Muscle of arm (tissue), 14 donors: ENCODE results near the gene GPR50. TPM values are rescaled to one million over a fixed set of nuclear protein-coding genes. Genes with fewer than 3 reads are reported as not detected.

ENCODE experiments used
- DNase-seq: peaks from one replicate; pipeline ENCODE4 v3.0.0-alpha.2; 2013
- long read RNA-seq, 11 donors: transcript quantifications; one replicate each; lab custom pipeline, GENCODE V29; 2026
- polyA plus RNA-seq, 12 donors: library from polyadenylated mRNA; unstranded; fragments of 120-200 nt; gene quantifications; one replicate each; pipeline ENCODE4 v1.2.1, GENCODE V29; 2013; ENCODE audit not compliant: insufficient read length in 12 of 12

Gene GPR50
- polyA plus RNA-seq: under 1 TPM in 1 of 12 donors, not detected in 11; 0.11 TPM
- long read RNA-seq, donor 1: 0 reads
- long read RNA-seq, donor 2: 0 reads
- long read RNA-seq, donor 3: 0 reads
- long read RNA-seq, donor 4: 0 reads
- long read RNA-seq, donor 5: 0 reads
- long read RNA-seq, donor 6: 0 reads
- long read RNA-seq, donor 7: 0 reads
- long read RNA-seq, donor 8: 0 reads
- long read RNA-seq, donor 9: 0 reads
- long read RNA-seq, donor 10: 0 reads
- long read RNA-seq, donor 11: 0 reads

GRCh38 chrX:151176231-151176750 lies at the start of gene GPR50:
GPR50 (plus strand) TSS chrX:151176584; CDS start chrX:151176722, 138 bp downstream.
- DNase-seq: no peak

DNA sequence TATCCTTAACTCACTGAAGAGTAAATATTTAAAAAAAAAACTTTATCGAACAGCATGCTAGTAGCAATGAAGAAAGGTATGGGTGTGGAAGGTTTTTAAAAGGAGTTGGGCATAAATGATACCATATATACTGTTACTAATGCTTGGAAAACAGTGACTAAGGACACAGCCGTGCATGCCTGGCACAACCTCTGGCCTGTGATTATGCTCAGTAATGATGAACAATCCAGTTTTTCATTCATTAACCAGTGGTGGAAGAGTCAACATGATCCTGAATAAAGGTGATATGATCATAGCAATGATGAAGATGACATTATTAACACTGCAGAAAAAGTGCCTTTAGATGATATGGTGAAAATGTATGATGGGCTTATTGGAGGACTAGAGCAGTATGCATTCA lies 43.9 kb upstream of the GPR50 start:
- no peak for DNase-seq

DNA sequence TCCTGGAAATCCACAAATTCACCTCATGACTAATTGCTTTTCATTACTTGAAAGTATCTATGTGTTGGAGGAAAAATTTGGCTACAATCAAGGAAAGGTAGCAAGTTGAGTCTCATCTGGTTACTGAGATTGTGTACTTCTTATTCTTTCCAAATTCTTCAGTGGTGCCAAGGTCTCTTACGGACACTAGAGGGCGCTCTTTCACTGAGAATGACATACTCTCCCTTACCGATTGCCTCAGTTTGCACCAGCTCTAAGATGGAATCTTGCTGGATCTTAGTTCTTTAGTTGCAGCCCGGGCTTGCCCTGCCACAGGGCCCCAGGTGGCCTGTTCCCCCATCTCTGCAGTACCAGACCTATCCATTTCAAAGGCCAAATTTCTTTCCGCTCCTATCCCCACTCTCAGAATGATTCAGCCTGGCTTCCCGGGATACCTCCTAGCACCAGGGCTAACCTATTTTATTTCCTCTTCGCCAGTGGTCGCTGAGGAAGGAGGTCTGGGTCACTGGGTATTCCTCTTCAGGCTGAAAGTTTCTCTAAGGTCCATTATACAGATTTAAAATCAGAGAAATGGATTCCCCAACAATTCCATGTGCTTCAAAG lies 24.6 kb upstream of the GPR50 start:
- DNase-seq: peak; percentile 57

- DNase-seq: peak; percentile 13
Observed at GRCh38 chrX:151153086-151153485, 23.3 kb upstream of the GPR50 start.

DNA sequence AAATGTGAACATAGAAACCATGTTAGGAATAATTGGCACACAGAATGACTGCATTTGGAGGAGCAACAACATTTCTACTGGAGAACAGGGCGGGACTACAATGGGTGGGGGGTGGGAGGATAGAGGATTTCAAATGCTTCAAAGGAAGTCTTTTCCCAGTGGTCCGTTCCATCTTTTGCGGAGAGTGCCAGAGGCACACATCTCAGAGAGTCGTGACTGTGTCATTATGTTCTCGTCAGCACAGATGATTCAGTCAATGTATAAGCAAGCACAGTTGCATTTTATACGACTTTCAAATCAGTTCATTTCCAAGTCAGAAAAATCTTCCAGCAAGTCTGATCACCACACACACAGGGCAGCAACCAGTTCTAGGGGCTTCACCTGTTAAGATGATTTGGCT lies 22.7 kb upstream of the GPR50 start:
- DNase-seq: no peak

DNA sequence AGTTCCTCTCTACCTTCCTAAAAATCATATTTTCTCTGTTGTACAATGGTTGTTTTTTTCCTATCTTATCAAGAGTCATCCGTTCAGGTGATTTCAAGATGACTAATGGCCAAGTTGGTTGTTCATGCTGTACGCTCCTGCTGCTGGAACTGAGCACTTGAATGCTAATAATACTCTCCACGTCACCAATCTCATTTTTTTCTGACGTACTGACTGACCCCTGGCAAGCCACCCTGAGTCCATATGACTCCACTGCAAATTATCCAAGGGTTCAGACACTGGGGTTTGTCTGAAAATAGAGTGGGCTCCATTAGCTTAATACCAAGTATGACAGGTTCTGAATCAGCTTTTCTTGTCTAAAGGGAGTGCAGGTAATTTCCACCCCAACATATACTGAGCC lies 21.1 kb upstream of the GPR50 start:
- no peak for DNase-seq

DNA sequence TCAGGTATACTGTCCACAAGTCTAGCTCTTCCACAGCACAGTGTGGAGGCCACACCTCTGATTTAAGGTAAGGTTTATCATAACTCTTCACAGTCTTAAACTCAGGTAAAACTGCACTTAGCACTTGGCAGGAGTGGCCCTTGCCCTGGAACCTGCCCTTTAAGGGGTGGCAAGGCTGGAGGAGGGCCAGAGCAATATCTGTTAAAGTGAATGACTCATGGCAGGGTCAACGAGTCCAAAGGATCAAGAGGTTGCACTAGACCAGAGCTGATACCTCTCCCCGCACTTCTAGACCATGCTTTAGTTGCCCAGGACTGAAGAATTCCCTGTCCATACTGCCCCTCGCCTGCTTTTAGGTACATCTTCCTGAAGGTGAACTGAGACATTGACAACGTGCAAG lies 14.7 kb upstream of the GPR50 start:
- DNase-seq: no peak

DNA sequence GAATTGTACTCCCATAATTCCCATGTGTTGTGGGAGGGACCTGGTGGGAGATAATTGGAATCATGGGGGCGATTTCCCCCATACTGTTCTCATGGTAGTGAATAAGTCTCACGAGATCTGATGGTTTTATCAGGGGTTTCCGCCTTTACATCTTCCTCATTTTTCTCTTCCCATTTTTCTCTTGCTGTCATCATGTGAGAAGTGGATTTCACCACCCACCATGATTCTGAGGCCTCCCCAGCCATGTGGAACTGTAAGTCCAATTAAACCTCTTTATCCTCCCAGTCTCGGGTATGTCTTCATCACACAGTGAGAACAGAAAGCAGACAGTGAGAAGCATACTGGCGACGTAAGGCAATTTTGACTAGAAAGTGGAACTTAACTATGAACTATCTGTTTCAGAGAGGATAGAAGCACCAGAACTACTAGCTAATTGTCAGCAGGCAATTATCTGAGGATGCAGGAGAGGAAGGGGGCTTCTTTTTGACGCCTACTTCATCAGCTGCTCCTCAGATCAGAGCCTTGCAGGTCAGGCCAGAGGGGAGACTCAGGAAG lies 8.5 kb upstream of the GPR50 start:
- no peak for DNase-seq

GRCh38 chrX:151169783-151170182 lies 6.6 kb upstream of the GPR50 start:
- no peak for DNase-seq

GRCh38 chrX:151174581-151175282 lies 1.7 kb upstream of the GPR50 start:
- DNase-seq: no peak

GRCh38 chrX:151175283-151176062 lies 911 bp upstream of the GPR50 start:
- no peak for DNase-seq

DNA sequence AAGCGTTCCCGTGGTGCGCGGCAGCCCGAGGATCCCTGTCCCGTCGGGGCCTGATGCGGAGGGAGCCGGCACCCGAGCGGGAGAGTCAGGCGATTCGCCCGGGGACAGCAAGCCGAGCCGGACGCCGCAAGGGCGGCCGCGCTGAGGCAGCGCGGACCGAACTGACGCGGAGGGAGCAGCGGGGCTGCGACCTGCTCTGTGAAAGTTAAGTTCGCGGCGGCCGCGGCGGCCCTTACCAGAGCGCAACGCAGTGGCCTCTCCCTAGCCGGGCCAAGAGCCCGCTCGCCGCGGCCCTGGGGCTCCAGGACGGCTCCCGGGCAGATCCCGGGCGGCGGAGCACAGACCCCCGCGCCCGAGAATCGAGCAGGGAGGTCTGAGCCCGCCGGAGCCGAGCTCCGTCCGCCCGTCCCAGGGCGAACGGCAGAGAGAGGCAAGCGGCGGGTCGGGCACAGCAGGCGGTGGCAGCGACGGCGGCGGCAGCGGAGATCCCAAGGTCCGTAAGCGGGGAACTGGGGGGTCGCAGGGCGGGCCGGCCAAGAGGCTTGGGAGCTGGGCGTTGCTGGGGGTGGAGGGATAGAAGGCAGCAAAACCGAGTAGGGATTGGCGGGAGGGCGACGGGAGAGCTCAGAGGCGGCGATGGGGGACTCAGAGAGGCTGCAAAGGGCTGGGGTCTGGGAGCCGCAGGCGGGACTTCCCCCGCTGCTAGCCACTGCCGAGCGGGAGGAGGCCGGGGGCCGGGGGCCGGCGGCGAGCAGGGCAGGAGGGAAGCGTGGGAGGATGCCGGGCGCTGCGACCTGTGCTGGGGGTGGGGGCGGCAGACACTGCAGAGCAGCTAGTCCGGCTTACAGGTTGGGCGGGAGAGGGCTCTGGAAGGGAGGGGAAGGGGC lies 1.0 kb downstream of the GPR50 start:
- DNase-seq: no peak

- DNase-seq: no peak
Observed at GRCh38 chrX:151178746-151179145, 2.4 kb downstream of the GPR50 start.

GRCh38 chrX:151180400-151180799 lies 4.0 kb downstream of the GPR50 start:
- DNase-seq: no peak

DNA sequence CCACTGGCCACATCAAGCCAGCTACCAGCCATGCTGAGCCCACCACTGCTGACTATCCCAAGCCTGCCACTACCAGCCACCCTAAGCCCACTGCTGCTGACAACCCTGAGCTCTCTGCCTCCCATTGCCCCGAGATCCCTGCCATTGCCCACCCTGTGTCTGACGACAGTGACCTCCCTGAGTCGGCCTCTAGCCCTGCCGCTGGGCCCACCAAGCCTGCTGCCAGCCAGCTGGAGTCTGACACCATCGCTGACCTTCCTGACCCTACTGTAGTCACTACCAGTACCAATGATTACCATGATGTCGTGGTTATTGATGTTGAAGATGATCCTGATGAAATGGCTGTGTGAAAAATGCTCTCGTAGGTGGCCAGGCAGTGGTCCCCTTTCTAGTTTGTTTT lies 4.7 kb downstream of the GPR50 start:
- no peak for DNase-seq

GRCh38 chrX:151183233-151183753 lies 6.9 kb downstream of the GPR50 start:
- DNase-seq: no peak

DNA sequence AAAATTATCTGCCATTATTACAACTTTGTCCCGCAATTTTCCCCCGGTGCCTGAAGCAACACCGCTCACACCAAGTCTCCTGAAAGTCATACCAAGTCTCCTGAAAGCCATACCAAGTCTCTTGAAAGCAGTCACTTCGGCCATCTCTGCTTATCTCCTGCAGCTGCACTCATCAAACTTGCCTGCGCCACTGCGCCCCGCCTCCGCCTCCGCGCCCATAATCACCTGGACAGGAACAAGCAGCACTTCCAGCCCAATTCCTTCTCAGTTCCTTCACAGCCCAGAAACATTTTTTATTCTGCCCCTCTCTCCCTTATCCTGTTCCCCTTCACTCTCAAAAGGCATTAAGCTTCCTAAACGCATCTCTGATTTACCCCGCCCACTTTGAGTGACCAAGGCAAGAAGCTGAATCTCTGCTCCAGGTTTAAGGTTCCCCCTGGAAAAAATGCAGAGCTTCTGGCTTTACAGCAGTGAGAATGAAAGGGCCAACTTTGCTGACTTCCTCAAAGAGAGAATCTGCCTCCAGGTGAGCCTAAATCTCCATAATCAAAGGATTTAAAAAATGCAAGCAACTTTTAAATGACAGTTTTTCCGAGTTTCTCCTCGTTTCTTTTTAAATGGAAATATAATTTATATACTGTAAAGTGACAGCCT lies 7.7 kb downstream of the GPR50 start:
- no peak for DNase-seq

GRCh38 chrX:151184705-151185104 lies 8.3 kb downstream of the GPR50 start:
- DNase-seq: no peak

DNA sequence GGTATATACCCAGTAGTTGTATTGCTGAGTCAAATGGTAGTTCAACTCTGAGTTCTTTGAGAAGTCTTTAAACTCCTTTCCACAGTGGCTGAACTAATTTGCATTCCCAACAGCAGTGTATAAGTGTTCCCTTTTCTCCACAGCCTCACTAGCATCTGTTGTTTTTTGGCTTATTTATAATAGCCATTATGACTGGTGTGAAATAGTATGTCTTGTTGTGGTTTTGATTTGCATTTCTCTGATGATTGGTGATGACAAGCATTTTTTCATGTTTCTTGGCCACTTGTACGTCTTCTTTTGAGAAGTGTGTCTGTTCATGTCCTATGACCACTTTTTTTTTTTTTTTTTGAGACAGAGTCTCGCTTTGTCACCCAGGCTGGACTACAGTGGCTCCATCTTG lies 30.5 kb downstream of the GPR50 start:
- DNase-seq: no peak

DNA sequence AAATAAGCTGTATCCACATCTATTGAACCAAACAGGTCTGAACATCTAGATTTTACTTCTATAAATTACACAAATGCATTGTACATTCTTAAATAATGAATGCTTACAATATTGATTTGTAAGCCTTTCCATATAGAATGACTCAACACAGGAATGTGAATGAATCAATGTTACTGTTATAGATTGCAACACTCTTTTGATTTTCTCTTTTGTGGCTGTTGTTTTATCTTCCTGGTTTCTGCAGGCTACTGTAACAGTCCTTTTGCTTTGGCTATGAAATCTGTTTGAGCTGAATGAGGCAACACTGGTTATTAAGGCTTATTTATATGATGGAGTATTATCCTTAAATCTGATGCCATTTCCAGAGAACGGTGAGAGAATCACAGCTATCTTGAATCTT lies 49.5 kb downstream of the GPR50 start:
- DNase-seq: no peak
